Endometrium (tissue), 2 donors: Measurements from ENCODE around the gene TSC1.

ENCODE experiments used
- FAIRE-seq: peaks from 2 replicates; lab custom pipeline; 2012; peaks lifted over from hg19 to GRCh38; lab: Jason Lieb, UNC
- donor health status: control.
- donor health status: control.

TSC1 gene

GRCh38 chr9:132937463-132937901, 6.9 kb downstream of the TSC1 start:
- FAIRE-seq: no peak

GRCh38 chr9:132935026-132935425, 9.4 kb downstream of the TSC1 start:
- FAIRE-seq: no peak

- FAIRE-seq: no peak
These were observed 13.2 kb downstream of the TSC1 start for GRCh38 chr9:132931178-132931735.

- no peak for FAIRE-seq
These were observed 16.7 kb downstream of the TSC1 start for GRCh38 chr9:132927704-132928103.

GRCh38 chr9:132923346-132923902, 21.0 kb downstream of the TSC1 start:
- no peak for FAIRE-seq

GRCh38 chr9:132919614-132920268, 24.7 kb downstream of the TSC1 start:
- no peak for FAIRE-seq

- no peak for FAIRE-seq
These were observed 29.5 kb downstream of the TSC1 start for GRCh38 chr9:132914924-132915323.

- no peak for FAIRE-seq
These were observed 32.3 kb downstream of the TSC1 start for GRCh38 chr9:132912131-132912530.

GRCh38 chr9:132910376-132910775, 34.0 kb downstream of the TSC1 start:
- FAIRE-seq: no peak

- no peak for FAIRE-seq
These were observed 35.1 kb downstream of the TSC1 start for GRCh38 chr9:132909311-132909710.

GRCh38 chr9:132908635-132909034, 35.8 kb downstream of the TSC1 start:
- FAIRE-seq: no peak

- FAIRE-seq: no peak
These were observed 38.7 kb downstream of the TSC1 start for GRCh38 chr9:132905726-132906125.

- FAIRE-seq: no peak
These were observed 40.6 kb downstream of the TSC1 start for GRCh38 chr9:132903574-132904492.

GRCh38 chr9:132901858-132902831, 42.3 kb downstream of the TSC1 start:
- peak; percentile 61 for FAIRE-seq

GRCh38 chr9:132898051-132898450, 46.4 kb downstream of the TSC1 start:
- no peak for FAIRE-seq

- FAIRE-seq: no peak
These were observed 47.5 kb downstream of the TSC1 start for GRCh38 chr9:132896906-132897305.

GRCh38 chr9:132896264-132896663, 48.2 kb downstream of the TSC1 start:
- FAIRE-seq: no peak

- no peak for FAIRE-seq
These were observed 49.3 kb downstream of the TSC1 start for GRCh38 chr9:132894862-132895835.

GRCh38 chr9:132894346-132894745, 50.1 kb downstream of the TSC1 start:
- no peak for FAIRE-seq

- FAIRE-seq: no peak
These were observed 52.0 kb downstream of the TSC1 start for GRCh38 chr9:132892400-132892799.
